NCI-H2081 (cell line): ENCODE measurements around the gene RNF212B.
"Not testable (repeated sequence)": the region's sequence is repeated elsewhere in the genome, so short reads cannot be mapped to it uniquely, and the experiment has no call there.

Source experiments
- DNase-seq, 2 experiments: peaks; one replicate each; lab custom pipeline; 2025; lab: John Stamatoyannopoulos, UW

RNF212B gene

GRCh38 chr14:23237772-23238594 lies at the start of gene RNF212B:
TSS of gene RNF212B (plus strand) at chr14:23237936. CDS start at chr14:23240346, 2,410 bp downstream.
- DNase-seq = peak; percentile 51 to 52

DNA sequence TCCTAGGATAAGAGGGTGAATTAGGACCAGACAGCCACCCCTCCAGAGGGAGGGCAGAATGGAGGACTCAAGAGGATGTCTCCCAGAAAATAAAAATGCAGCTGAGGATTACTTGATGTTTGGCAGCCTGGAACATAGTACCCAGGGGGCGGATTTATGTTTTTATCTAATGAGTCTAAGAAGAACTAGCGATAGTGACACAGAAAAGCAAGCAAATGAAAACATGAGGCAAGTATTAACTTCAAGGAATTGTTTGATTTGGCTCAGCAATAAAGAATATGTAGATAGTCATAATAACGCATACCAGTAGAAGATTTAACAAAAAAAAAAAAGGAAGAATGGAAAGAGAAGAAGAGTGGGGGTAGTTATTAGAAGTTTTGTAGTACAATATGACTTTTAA lies 44.3 kb upstream of the RNF212B start:
- DNase-seq = no peak

DNA sequence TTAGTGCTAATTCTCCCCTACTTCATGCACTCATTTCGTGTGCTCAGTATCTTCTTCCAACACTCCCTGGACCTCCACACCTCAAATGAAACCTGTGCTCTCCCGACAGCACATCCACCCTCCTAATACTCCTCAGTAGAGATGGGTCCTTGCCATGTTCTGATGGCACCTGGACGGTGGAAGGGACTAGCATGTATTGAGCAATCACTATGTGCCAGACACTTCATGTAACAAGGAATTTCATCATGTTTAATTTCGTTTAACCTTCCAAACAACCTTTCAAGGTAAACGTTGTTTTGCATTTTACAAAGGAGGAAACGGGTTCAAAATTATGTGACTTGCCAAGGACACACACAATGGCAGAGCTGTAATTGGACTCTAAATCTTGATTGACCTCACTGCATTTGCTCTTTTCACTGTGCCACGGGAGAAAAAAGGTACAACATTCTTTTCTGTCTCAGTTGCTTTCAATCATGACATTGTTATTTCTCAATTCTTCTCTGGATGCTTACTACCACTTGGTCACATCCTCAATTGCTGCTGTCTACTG lies 42.1 kb upstream of the RNF212B start:
- DNase-seq = no peak

DNA sequence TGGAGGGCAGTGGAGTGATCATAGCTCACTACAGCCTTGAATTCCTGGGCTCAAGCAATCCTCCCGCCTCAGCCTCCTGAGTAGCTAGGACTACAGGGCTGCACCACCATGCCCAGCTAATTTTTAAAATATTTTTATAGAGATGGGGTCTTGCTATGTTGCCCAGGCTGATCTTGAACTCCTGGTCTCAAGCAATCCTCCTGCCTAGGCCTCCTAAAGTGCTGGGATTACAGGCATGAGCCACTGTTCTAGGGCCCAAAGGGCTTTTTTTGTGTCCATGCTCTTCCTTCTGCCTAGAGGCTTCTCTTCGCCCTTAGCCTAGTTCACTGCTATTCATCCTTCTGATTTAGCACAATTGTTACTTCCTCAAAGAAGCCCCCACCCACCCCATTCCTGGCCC lies 41.2 kb upstream of the RNF212B start:
- not testable (repeated sequence) for DNase-seq

DNA sequence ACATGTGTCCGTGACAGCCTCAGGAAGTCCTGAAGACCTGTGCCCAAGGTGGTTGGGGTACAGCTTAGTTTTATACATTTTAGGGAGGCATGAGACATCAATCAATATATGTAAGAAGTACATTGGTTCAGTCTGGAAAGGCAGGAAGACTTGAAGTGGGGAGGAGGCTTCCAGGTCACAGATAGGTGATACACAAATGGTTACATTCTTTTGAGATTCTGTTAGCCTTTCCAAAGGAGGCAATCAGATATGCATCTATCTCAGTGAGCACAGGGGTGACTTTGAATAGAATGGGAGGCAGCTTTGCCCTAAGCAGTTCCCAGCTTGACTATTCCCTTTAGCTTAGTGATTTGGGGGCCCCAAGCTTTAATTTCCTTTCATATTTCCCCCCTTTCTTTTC lies 38.6 kb upstream of the RNF212B start:
- DNase-seq = not testable (repeated sequence)

GRCh38 chr14:23202001-23202400 lies 35.7 kb upstream of the RNF212B start:
- DNase-seq = no peak

GRCh38 chr14:23206422-23207145 lies 31.2 kb upstream of the RNF212B start:
- no peak for DNase-seq

DNA sequence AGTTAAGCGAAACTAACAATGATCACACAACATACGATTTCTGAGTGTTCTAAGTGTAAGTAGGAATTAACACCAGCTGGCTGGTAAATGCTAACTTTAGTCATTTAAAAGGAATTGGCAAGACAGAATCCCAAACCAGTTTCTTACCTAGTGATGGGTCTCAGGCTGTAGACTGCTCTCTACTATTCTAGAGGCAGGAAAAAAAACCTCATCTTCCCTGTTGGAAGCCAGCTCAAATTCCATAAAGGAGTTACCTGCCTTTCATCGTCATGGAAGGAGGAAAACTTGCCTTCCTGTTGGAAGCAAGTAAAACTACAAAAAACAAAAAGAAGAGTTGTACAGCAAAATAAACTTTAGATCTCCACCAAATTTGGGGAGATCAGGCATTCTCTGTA lies 30.6 kb upstream of the RNF212B start:
- DNase-seq = no peak

- DNase-seq = no peak
These were observed 29.4 kb upstream of the RNF212B start for GRCh38 chr14:23208324-23208723.

GRCh38 chr14:23209651-23210423 lies 27.9 kb upstream of the RNF212B start:
- DNase-seq = no peak

GRCh38 chr14:23215421-23215820 lies 22.3 kb upstream of the RNF212B start:
- no peak for DNase-seq

DNA sequence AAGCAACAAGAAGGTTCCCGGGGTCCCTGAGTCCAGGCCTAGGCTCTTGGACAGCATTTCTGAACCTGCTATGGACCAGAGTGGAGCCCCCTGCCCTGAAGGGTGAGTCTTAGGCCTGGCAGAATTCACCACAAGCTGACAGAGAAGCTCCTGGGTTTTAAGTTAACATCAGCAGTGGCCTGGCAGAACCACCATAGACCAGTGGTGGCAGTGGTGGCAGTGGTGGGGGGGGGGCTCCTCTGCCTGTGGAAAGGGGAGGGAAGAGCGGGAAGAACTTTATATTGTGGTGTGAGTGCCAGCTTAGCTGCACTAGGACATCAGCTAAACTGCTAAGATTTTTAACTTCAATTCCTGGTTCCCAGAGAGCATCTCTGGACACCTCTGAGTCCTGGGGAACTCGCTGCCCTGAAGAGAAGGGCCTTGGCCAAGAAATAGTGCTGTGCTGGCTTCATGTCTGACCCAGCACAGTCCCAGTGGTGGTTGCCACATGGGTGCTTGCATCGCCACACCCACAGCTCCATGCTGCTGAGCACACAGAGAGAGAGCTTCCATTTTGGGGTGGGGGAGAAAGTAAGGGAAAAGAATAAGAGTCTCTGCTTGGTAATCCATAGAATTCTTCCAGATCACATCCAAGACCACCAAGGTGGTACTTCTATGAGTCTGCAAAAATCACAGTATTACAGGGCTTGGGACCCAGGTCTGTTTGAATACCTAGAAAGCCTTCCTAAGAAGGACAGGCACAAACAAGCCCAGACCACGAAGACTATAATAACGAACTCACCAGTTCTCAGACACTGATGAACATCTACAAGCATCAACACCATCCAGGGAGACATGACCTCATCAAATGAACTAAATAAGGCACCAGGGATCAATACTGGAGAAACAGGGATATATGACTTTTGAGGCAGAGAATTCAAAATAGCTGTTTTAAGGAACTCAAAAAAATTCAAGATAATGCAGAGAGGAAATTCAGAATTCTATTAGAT lies 20.4 kb upstream of the RNF212B start:
- DNase-seq = no peak

DNA sequence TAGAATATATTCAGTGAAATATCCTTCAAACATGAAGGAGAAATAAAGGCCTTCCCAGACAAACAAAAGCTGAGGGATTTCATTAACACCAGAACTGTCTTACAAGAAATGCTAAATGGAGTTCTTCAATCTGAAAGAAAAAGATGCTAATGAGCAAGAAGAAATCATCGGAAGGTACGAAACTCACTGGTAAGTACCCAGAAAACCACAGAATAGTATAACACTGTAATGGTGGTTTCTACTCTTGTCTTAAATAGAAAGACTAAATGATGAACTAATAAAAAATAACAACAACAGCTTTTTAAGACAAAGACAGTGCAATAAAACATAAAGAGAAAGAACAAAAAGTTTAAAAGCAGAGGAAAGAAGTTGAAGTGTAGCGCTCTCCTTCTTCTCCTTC lies 18.7 kb upstream of the RNF212B start:
- no peak for DNase-seq

- DNase-seq = not testable (repeated sequence)
These were observed 12.8 kb upstream of the RNF212B start for GRCh38 chr14:23224958-23225357.

- no peak for DNase-seq
These were observed 10.2 kb upstream of the RNF212B start for GRCh38 chr14:23227566-23227965.

- no peak for DNase-seq
These were observed 8.9 kb upstream of the RNF212B start for GRCh38 chr14:23228812-23229211.

- DNase-seq = not testable (repeated sequence)
These were observed 5.4 kb upstream of the RNF212B start for GRCh38 chr14:23232241-23232808.

- no peak for DNase-seq
These were observed 2.9 kb downstream of the RNF212B start for GRCh38 chr14:23240661-23241060.

GRCh38 chr14:23241061-23241715 lies 3.5 kb downstream of the RNF212B start:
- not testable (repeated sequence) for DNase-seq

GRCh38 chr14:23242076-23242475 lies 4.3 kb downstream of the RNF212B start:
- no peak for DNase-seq
